HG03139 (cell line): ENCODE data around the gene MAP2K3.
A peak's percentile ranks its signal among the peaks of the same experiment; 100 is the strongest.

Source experiments
- ATAC-seq: cut with Tn5 transposase; IDR thresholded peaks from one replicate; pipeline ENCODE4 v1.9.1; 2021; ENCODE audit not compliant: unreplicated experiment

Gene MAP2K3

DNA sequence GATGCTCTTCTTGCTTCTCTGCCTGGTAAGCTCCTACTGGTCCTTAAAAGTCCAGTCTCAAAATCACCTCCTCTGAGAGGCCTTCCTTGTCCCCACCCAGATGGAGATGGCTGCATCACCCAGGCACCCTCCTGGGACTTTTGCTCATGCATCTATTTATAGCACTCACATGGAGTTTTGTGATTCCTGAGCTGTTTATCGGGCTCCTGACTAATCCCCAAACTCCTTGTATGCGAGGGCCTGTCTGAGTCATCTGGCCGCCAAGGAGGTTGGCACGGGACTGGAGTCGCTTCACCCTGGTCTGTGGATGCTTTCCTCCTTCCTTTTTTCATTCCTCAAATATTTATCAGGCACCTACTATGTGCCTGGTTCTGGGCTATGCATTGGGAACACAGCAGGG lies 2.3 kb upstream of the MAP2K3 start:
- ATAC-seq: no peak

- ATAC-seq: no peak
Measured at GRCh38 chr17:21282850-21283249, 1.7 kb upstream of the MAP2K3 start.

- ATAC-seq: peak; percentile 1
Measured at GRCh38 chr17:21283482-21284318, 811 bp upstream of the MAP2K3 start.

GRCh38 chr17:21285164-21286065 lies 904 bp downstream of the MAP2K3 start:
- ATAC-seq: no peak

GRCh38 chr17:21286066-21286770 lies 1.7 kb downstream of the MAP2K3 start:
- no peak for ATAC-seq

- ATAC-seq: no peak
Measured at GRCh38 chr17:21286909-21287702, 2.6 kb downstream of the MAP2K3 start.

GRCh38 chr17:21287703-21288449 lies 3.4 kb downstream of the MAP2K3 start:
- peak; percentile 26 for ATAC-seq

GRCh38 chr17:21288571-21289017 lies 4.1 kb downstream of the MAP2K3 start:
- peak; percentile 21 for ATAC-seq

DNA sequence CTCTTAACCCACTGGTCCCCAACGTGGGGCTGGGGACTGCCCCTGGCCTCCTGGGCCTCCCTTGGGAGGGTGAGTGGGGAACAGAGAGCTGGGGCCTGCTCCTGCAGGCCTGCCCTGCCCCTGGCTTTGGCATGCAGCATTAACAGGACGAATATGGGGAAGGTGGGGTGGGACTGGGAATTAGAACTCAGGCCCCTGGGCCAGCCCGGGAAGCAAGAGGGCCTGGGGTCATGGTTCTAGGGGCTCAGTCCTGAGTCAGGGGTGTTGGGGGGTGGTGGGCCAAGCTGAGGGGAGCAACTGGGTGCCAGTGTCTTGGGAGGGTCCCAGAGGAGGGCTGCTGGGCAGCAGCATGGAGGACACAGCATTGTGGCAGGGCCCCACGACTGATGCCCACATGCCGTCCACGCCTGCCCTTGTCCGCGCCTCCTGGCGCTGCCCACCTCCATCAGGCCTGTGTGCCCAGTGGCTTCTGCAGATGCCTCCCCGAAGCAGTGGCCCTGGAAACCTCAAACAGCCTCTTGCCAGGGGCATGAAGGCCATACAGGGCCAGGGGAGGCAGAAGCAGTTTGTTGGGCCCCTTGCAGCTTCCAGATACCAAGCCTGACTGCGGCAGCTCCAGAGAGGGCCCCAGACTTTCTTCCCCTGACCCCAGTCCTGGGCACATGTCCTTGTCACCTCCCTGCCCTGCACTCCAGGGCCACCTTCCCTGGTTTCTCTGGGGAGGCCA lies 4.8 kb downstream of the MAP2K3 start:
- ATAC-seq: no peak

DNA sequence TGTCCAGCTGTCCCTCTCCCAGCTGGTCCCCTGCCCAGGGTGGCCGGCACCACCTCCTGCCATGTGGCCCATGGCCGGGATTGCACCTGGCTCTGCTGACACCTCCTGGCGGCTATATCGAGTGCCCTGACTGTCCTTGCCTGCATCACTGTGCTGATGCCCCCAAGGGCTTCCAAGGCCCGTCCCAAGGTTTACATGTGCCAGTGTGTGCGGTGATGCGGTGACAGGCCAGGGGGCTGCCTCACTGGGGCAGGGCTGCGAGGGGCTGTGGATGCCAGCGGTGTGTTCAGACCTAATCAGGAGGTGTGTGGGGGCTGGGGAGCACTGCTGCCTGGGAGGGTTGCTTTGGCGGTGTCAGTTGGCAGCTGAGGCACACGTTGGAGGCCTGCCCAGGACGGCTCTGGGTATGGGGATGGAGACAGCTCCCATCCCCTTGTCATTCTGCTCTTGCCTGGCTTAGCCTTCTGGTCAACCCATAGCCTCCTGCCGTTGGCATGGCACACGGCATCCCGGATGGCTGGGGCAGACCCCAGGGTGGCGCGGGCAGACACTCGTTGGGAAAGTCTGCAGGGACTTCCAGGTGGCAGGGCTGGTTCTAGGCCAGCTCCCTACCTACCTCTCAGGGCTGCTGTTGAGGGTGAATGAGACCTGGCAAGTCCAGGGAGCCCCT lies 5.5 kb downstream of the MAP2K3 start:
- ATAC-seq: no peak

GRCh38 chr17:21291357-21291756 lies 6.8 kb downstream of the MAP2K3 start:
- no peak for ATAC-seq

GRCh38 chr17:21291862-21292261 lies 7.4 kb downstream of the MAP2K3 start:
- no peak for ATAC-seq

GRCh38 chr17:21292867-21293830 lies 8.6 kb downstream of the MAP2K3 start:
- no peak for ATAC-seq

DNA sequence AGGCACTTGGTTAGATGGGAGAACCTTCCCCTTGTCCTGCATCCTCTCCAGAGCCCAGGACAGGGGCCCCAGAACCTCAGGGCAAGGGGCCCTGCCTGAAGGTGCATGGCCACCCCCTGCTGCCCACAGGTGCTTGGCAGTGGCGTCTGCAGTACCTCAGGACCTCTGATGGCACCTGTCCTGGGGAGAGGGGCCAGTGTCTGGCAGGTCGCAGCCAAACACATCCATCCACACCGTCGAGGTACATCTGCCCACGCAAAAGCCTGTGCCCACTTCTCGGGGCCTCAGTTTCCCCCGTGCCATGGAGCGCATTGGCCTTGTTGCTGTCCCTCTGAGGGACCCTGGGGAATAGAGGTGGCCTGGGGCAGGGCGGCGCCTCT lies 9.3 kb downstream of the MAP2K3 start:
- ATAC-seq: no peak

DNA sequence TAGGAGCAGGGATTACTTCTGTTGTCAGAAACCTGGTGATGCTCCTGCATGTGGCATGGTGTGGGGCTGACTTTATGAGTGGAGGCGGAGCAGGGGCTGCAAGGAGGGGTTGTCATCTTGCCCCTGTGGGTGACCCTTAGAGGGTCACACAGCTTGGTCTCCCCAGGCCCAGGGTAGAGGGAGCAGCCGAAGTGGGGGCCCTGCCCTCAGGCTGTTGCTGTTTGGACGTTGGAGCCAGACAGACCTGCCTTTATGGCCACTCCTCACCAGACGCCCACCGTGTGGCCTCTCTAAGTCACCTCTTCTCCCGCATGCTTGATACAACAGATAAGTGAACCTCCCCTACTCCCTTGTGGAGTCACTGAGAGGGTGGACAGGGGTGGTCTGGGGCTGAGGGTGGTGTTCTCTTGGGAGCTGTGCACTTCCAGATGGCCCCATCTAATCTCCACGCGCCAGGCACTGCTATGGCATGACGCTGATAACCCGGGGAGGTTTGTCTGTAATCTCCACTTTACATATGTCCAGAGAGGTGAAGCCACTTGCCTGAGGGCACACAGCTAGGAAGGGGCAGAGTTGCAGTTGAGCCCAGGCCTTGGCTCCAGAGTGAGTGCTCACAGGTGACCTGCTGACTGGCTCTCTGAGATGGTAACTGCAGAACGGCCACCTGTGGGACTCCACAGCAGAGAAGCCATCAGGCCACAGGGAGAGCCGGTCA lies 10.0 kb downstream of the MAP2K3 start:
- no peak for ATAC-seq

- ATAC-seq: no peak
Measured at GRCh38 chr17:21295036-21295952, 10.8 kb downstream of the MAP2K3 start.
